GM21390 (cell line): Measurements from ENCODE around the gene UFL1.

Experiments
- ATAC-seq: cut with Tn5 transposase; IDR thresholded peaks from one replicate; pipeline ENCODE4 v1.9.1; 2021; ENCODE audit not compliant: unreplicated experiment

Gene UFL1

DNA sequence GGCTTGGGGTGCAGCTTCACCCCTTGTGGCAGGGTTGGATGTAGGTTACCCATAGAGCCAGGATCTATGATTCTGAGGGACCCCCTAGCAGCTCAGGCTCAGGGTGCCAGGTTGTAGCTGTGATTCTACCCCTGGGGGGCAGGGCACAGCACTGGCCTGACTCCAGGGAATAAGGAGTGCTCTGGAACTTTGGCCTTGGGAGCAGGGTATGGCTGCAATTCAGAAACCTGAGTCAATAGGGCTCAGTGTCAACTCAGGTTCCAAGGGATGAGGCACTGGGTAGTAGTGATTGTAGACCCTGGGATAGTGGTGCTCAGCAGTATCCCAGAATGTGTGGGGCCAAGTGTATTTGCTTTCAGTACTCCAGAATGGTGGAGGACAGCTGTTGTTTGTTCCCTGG lies 49.9 kb downstream of the UFL1 start:
- no peak for ATAC-seq

- ATAC-seq = no peak
Observed at GRCh38 chr6:96575359-96575758, 53.8 kb downstream of the UFL1 start.

- no peak for ATAC-seq
Observed at GRCh38 chr6:96576221-96576620, 54.6 kb downstream of the UFL1 start.

GRCh38 chr6:96582021-96582420 lies 60.4 kb downstream of the UFL1 start:
- ATAC-seq = no peak

- no peak for ATAC-seq
Observed at GRCh38 chr6:96582436-96582835, 60.8 kb downstream of the UFL1 start.

GRCh38 chr6:96604420-96604819 lies 82.8 kb downstream of the UFL1 start:
- ATAC-seq = no peak
